GM12878 (cell line): Measurements from ENCODE around the gene ELK3. TPM values are rescaled to one million over a fixed set of nuclear protein-coding genes. Genes with fewer than 3 reads are reported as not detected.

Experiments used
- CBX3 ChIP-seq: fragments of 200-600 bp; sonication (generic); IDR thresholded peaks from 2 replicates; pipeline ENCODE4 v1.6.1; 2016; ENCODE audit warnings: low read depth, borderline replicate concordance
- CEBPB ChIP-seq, 2 experiments: fragments of 150-350 bp in 1 of 2; IDR thresholded peaks; 2 replicates each; pipeline ENCODE4 v1.6.1; 2012 to 2014; ENCODE audit warnings: low read depth in 2 of 2, low read length in 2 of 2, borderline replicate concordance in 1 of 2, inconsistent platforms in 1 of 2
- CREM ChIP-seq: IDR thresholded peaks from 2 replicates; pipeline ENCODE4 v1.6.1; 2014; ENCODE audit warnings: antibody characterized with exemption, low read depth
- ELK1 ChIP-seq: IDR thresholded peaks from 2 replicates; pipeline ENCODE4 v1.6.1; 2012; ENCODE audit warnings: low read depth, low read length, improper control_type of control experiment
- ETV6 ChIP-seq, 2 experiments: fragments of 450-650 bp in 1 of 2; IDR thresholded peaks in 1 of 2; conservative IDR thresholded peaks in 1 of 2; 2 replicates each; pipeline ENCODE4 v1.6.1; 2014; ENCODE audit warnings: antibody characterized with exemption in 1 of 2, borderline replicate concordance in 1 of 2, low read depth in 1 of 2, mild to moderate bottlenecking in 1 of 2, moderate library complexity in 1 of 2
- HDAC6 ChIP-seq: fragments of 200-600 bp; sonication (generic); IDR thresholded peaks from one replicate; pipeline ENCODE4 v1.8.0; 2017; ENCODE audit warnings: antibody characterized with exemption; ENCODE audit not compliant: unreplicated experiment
- HSF1 ChIP-seq: fragments of 150-350 bp; IDR thresholded peaks from 2 replicates; pipeline ENCODE4 v1.6.1; 2014; ENCODE audit warnings: mild to moderate bottlenecking, low read depth, low read length
- IKZF2 ChIP-seq, 2 experiments: fragments of 450-650 bp; IDR thresholded peaks; 2 replicates each; pipeline ENCODE4 v1.6.1; 2017; ENCODE audit warnings: mild to moderate bottlenecking in 2 of 2, moderate library complexity in 2 of 2
- KAT2A ChIP-seq: conservative IDR thresholded peaks from 2 replicates; pipeline ENCODE4 v1.6.1; 2011; ENCODE audit warnings: low read depth, low read length; ENCODE audit not compliant: control insufficient read depth
- MAX ChIP-seq: IDR thresholded peaks from 2 replicates; pipeline ENCODE4 v1.6.1; 2012; ENCODE audit warnings: low read depth, low read length, improper control_type of control experiment
- MEF2A ChIP-seq: IDR thresholded peaks from 2 replicates; pipeline ENCODE4 v1.6.1; 2011; ENCODE audit warnings: low read depth, mild to moderate bottlenecking, low read length, moderate library complexity; ENCODE audit not compliant: insufficient read depth
- MEF2B ChIP-seq: fragments of 450-650 bp; IDR thresholded peaks from 2 replicates; pipeline ENCODE4 v1.6.1; 2018; ENCODE audit warnings: mild to moderate bottlenecking, moderate library complexity; ENCODE audit not compliant: partially characterized antibody, poor library complexity, severe bottlenecking
- MYB ChIP-seq: fragments of 150-350 bp; IDR thresholded peaks from 2 replicates; pipeline ENCODE4 v1.6.1; 2014; ENCODE audit warnings: mild to moderate bottlenecking, low read depth, low read length, borderline replicate concordance
- POLR2A ChIP-seq: IDR thresholded peaks from 2 replicates; pipeline ENCODE4 v1.6.1; 2011; ENCODE audit warnings: low read depth, mild to moderate bottlenecking, low read length
- POLR2AphosphoS2 ChIP-seq: IDR thresholded peaks from 2 replicates; pipeline ENCODE4 v1.6.1; 2011; ENCODE audit warnings: low read depth, mild to moderate bottlenecking, low read length, improper control_type of control experiment, moderate library complexity
- RELA ChIP-seq: fragments of 450-650 bp; IDR thresholded peaks from 2 replicates; pipeline ENCODE4 v1.8.0; 2014; ENCODE audit warnings: borderline replicate concordance; ENCODE audit not compliant: partially characterized antibody
- RELB ChIP-seq: fragments of 450-650 bp; IDR thresholded peaks from 2 replicates; pipeline ENCODE4 v1.6.1; 2017; ENCODE audit warnings: low read depth, mild to moderate bottlenecking, moderate library complexity
- ZNF24 ChIP-seq: fragments of 450-650 bp; IDR thresholded peaks from 2 replicates; pipeline ENCODE4 v1.6.1; 2017; ENCODE audit warnings: antibody characterized with exemption, mild to moderate bottlenecking
- ZNF384 ChIP-seq: IDR thresholded peaks from 2 replicates; pipeline ENCODE4 v1.6.1; 2012; ENCODE audit warnings: low read depth, mild to moderate bottlenecking, low read length, improper control_type of control experiment, borderline replicate concordance
- ZNF592 ChIP-seq: fragments of 450-650 bp; IDR thresholded peaks from 2 replicates; pipeline ENCODE4 v1.6.1; 2017; ENCODE audit warnings: mild to moderate bottlenecking, moderate library complexity
- polyA plus RNA-seq, 11 experiments: library from polyadenylated mRNA; depleted of rRNA in 4 of 11; unstranded in 6 of 11; stranded (reverse) in 5 of 11; fragments of >200 nt; fragmentation: Nextera tagmentation in 4 of 11; fragmentation: Illumina TruSeq in 1 of 11; extraction: Ambion mirVana in 4 of 11; extraction: Trizol in 1 of 11; gene quantifications; 1 replicate in 1 of 11; 2 replicates in 10 of 11; pipeline versions ENCODE4 v1.2.1 to v1.2.3, GENCODE V29; 2011 to 2016; ENCODE audit warnings: inconsistent platforms in 2 of 11, missing spikeins in 2 of 11, low read depth in 1 of 11
- total RNA-seq, 4 experiments: library from RNA; depleted of rRNA in 3 of 4; stranded (reverse); fragments of >200 nt in 3 of 4; fragmentation: Illumina TruSeq in 1 of 4; extraction: Trizol in 1 of 4; gene quantifications; 2 replicates each; pipeline versions ENCODE4 v1.2.1 to v1.2.3, GENCODE V29; 2013 to 2021

The ELK3 gene
- total and polyA plus RNA-seq, 10 of the 15 experiments (the other 5 are each of a cell fraction or from before 2014, with no cell fraction given) = 0.37 to 4.8 (median 0.88) TPM

GRCh38 chr12:96193725-96194575, at the start of gene ELK3 (continued):
- TF ChIP-seq KAT2A (no peak), MEF2A (no peak), MAX (no peak), ZNF384 (peak; percentile 19; the same call in 1 of the 2 replicates), POLR2A (no peak), RELA (no peak), HSF1 (no peak), ZNF592 (no peak), ELK1 (no peak), CEBPB (IDR thresholded peaks at IDR 0.05; ENCODE audit: borderline replicate concordance in 1 of 2, low read depth in 2 of 2, low read length in 2 of 2) (no peak), ZNF24 (no peak), CBX3 (no peak), RELB (no peak), MEF2B (no peak), IKZF2 (IDR thresholded peaks at IDR 0.05) (0 out of 4 replicates have a peak, but pooled peaks of 1 of the 2 experiments have one; percentile 18), POLR2AphosphoS2 (no peak), MYB (no peak), HDAC6 (no peak), ETV6 (conservative IDR thresholded peaks at IDR 0.05 in 1 of 2, IDR thresholded peaks at IDR 0.05 in 1 of 2; ENCODE audit: borderline replicate concordance in 1 of 2, low read depth in 1 of 2) (0 out of 4 replicates have a peak, but pooled peaks of 1 of the 2 experiments have one; percentile 22), CREM (no peak)
